Thoracic aorta (tissue), 2 donors: Measurements from ENCODE around the gene PFKFB1. TPM values are rescaled to one million over a fixed set of nuclear protein-coding genes. Genes with fewer than 3 reads are reported as not detected.

Experiments
- ATAC-seq: fragments of 150-250 bp; one replicate; pipeline ENCODE4 v1.8.0; 2017; ENCODE audit warnings: low read depth; ENCODE audit not compliant: insufficient number of reproducible peaks, low FRiP score
- DNase-seq: peaks from one replicate; pipeline ENCODE4 v3.0.0-alpha.2; 2020; ENCODE audit warnings: low spot score
- H3K27ac ChIP-seq, 2 donors: fragments of 200-600 bp; sonication (generic); 1 replicate in 1 of 2; 2 replicates in 1 of 2; pipeline ENCODE4 v1.5.1; 2016; ENCODE audit warnings: mild to moderate bottlenecking in 2 of 2, moderate library complexity in 2 of 2
- H3K27me3 ChIP-seq: fragments of 200-600 bp; sonication (generic); replicated peaks from 2 replicates; pipeline ENCODE4 v1.6.0; 2016; ENCODE audit warnings: mild to moderate bottlenecking; ENCODE audit not compliant: insufficient read depth
- H3K36me3 ChIP-seq: fragments of 200-600 bp; sonication (generic); one replicate; pipeline ENCODE4 v1.5.1; 2016
- H3K4me1 ChIP-seq, 2 donors: fragments of 200-600 bp; sonication (generic); 1 replicate in 1 of 2; 2 replicates in 1 of 2; pipeline versions ENCODE4 v1.5.1 to v1.6.0; 2016; ENCODE audit warnings: low read depth in 2 of 2, mild to moderate bottlenecking in 1 of 2; ENCODE audit not compliant: control insufficient read depth in 1 of 2
- H3K4me3 ChIP-seq: fragments of 200-600 bp; sonication (generic); 2 replicates; pipeline ENCODE4 v1.5.1; 2016; ENCODE audit warnings: mild to moderate bottlenecking
- H3K9me3 ChIP-seq: fragments of 200-600 bp; sonication (generic); 2 replicates; pipeline ENCODE4 v1.5.1; 2016
- total RNA-seq, 2 donors: library from RNA; depleted of rRNA; stranded (reverse); fragments of >200 nt; gene quantifications; one replicate each; pipeline versions ENCODE4 v1.1.0 to v1.2.3, GENCODE V29; 2016
- TF ChIP-seq, protein P1 (sequence below): fragments of 200-600 bp; sonication (generic); IDR thresholded peaks from one replicate; pipeline ENCODE4 v1.5.1; 2019; ENCODE audit warnings: antibody characterized with exemption

The PFKFB1 gene
- total RNA-seq, 2 donors from 2014 or later, result not detected

DNA sequence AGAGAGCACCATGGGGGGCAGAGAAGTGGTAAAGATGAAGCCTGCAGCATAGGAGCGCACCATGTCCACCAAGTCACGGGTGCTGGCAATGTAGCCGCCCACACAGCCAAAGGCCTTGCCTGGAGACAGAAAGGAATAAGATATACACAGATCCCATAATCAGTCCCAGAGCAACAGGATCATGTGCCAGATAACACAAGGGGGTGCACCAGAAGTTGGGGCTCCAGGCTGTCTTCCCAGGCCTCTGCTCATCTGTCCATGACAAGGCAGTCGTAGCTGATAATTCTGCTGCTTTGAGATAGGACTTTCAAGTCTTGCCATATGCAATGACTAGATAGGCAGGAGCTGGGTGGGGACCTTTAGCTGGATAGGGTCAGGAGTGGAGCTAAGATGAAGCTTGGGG lies 20.9 kb upstream of the PFKFB1 start:
- Histone ChIP-seq H3K9me3 (no peaks in the 10 kb centered on the region), H3K27ac (no peak overlapping the region), H3K4me3 (no peak overlapping the region), H3K27me3 (no peaks in the 10 kb centered on the region), H3K36me3 (no peaks in the 10 kb centered on the region), H3K4me1 (no peaks in the 10 kb centered on the region)
- no peak for ATAC-seq
- TF ChIP-seq, protein P1, sequence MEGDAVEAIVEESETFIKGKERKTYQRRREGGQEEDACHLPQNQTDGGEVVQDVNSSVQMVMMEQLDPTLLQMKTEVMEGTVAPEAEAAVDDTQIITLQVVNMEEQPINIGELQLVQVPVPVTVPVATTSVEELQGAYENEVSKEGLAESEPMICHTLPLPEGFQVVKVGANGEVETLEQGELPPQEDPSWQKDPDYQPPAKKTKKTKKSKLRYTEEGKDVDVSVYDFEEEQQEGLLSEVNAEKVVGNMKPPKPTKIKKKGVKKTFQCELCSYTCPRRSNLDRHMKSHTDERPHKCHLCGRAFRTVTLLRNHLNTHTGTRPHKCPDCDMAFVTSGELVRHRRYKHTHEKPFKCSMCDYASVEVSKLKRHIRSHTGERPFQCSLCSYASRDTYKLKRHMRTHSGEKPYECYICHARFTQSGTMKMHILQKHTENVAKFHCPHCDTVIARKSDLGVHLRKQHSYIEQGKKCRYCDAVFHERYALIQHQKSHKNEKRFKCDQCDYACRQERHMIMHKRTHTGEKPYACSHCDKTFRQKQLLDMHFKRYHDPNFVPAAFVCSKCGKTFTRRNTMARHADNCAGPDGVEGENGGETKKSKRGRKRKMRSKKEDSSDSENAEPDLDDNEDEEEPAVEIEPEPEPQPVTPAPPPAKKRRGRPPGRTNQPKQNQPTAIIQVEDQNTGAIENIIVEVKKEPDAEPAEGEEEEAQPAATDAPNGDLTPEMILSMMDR, result no peak
- DNase-seq, result no peak

DNA sequence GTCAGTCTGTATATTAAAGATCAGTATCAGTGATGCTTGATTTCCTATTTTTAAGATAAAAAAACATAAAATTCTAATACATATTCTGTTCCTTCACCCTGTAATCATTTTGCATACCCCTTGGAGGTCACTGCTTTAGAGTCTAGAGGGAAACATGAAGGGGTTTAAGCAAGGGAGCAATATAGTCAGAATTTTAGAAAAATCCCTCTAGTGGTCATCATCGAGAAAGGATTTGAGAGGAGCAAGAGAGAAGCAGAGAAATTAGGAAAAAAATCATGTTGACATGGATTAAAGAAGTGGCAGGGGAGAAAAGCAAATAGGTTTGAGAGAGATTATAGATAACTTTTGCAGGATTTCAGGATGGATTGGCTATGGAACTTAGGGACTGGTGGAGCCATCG lies 17.3 kb upstream of the PFKFB1 start:
- Histone ChIP-seq H3K27ac (no peak overlapping the region), H3K36me3 (no peaks in the 10 kb centered on the region), H3K27me3 (no peaks in the 10 kb centered on the region), H3K4me1 (peaks cover 11 to 14% of the 10 kb centered on the region in 2 donors), H3K9me3 (no peaks in the 10 kb centered on the region), H3K4me3 (no peak overlapping the region)
- no peak for ATAC-seq
- TF ChIP-seq, protein P1, result no peak
- no peak for DNase-seq

DNA sequence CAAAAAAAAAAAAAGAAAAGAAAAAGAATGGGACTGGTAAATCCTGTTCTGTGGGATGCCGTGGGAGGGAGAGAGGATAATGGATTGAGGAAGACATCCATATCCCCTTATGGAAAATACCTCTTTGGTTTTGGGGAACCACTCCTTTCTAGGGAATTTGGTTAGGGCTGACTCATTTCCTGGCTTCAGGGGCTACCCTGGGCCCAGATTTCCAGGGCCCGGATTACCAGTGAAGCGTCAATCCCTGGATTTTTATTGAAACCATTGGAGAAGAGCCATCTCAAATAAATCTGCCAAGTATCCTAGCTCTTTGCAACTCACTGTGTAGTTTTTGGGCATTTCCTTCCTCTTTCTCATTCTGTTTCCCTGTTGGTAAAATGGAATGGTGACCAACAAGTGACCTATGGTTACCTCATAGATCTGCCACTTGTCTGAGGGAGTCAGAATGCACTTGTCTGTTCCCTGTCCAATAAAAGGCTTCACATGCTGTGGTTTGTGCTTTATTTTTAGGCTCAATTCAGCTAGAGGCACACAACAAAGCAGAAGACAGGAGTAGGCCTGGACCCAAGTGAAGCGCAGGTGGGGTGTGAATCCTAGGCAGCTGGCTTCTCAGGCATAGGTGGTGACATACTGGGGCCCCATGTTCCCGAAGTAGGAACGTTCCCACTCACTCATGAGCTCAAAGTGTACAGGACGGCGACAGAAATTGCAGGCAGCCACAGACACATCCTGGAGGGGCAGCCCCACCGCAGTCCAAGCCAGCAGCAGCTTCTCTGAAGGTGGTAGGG lies 14.8 kb upstream of the PFKFB1 start:
- H3K4me1 ChIP-seq, result peaks cover 11 to 14% of the 10 kb centered on the region in 2 donors
- no peaks in the 10 kb centered on the region for H3K27me3 ChIP-seq
- no peaks in the 10 kb centered on the region for H3K9me3 ChIP-seq
- H3K27ac ChIP-seq, result peak overlapping the region in 1 of 2 donors; percentile 63
- H3K36me3 ChIP-seq, result peaks cover 3% of the 10 kb centered on the region
- TF ChIP-seq, protein P1, result no peak
- no peak overlapping the region for H3K4me3 ChIP-seq
- ATAC-seq (peak; percentile 59), DNase-seq (no peak)

DNA sequence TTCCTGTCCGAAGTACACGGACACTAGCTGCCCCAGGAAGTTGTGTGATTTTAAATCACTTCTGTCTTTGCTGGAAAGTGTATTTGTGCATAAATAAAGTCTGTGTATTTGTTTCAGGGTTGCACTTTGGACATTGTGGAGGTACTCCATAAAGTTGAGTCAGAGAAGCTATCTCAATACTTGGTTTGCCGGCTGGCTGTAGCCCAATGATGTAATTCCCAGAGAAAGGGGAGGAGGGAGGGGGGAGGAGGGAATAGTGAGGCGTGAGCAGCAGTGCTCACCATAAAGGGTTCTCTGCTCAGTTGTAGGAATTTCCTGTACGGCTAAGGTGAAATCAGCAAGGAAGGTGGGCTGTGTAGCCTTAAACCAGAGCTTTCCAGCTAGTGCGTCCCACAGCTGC lies 13.7 kb upstream of the PFKFB1 start:
- Histone ChIP-seq H3K9me3 (no peaks in the 10 kb centered on the region), H3K27me3 (no peaks in the 10 kb centered on the region), H3K27ac (peak overlapping the region in 1 of 2 donors; percentile 63), H3K4me1 (peaks cover 11 to 14% of the 10 kb centered on the region in 2 donors), H3K36me3 (peaks cover 4% of the 10 kb centered on the region), H3K4me3 (no peak overlapping the region)
- ATAC-seq (peak; percentile 82), DNase-seq (no peak)
- TF ChIP-seq, protein P1, result no peak

DNA sequence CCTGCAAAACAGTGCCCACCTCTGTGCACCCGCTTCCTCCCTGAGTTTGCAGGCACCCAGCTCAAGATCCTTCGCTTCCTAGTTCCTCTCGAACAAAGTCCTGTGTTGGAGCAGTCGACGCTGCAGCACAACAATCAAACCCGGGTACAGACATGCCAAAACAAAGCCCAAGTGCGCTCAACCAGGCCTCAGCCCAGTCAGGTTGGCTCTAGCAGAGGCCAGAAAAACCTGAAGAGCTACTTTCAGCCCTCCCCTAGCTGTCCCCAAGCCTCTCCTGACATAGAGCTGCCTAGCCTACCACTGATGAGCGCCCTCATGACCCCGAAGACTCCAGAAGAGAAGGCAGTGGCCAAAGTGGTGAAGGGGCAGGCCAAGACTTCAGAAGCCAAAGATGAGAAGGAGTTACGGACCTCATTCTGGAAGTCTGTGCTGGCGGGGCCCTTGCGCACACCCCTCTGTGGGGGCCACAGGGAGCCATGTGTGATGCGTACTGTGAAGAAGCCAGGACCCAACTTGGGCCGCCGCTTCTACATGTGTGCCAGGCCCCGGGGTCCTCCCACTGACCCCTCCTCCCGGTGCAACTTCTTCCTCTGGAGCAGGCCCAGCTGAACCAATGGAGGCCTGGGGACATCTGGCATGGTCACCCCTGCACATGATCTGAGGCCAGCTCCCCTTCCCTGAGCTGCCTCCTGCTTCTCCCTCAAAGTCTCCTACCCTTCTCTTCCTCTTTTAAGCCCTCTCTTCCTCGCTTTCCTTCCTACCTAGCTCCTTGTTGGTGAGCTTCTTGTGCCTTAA lies 13.0 kb upstream of the PFKFB1 start:
- no peak for DNase-seq
- Histone ChIP-seq H3K27ac (peak overlapping the region in 1 of 2 donors; percentile 63), H3K27me3 (no peaks in the 10 kb centered on the region), H3K4me1 (peaks cover 11 to 14% of the 10 kb centered on the region in 2 donors), H3K9me3 (no peaks in the 10 kb centered on the region), H3K36me3 (peaks cover 4% of the 10 kb centered on the region), H3K4me3 (no peak overlapping the region)
- ATAC-seq, result no peak
- TF ChIP-seq, protein P1, result no peak
